Kidney capillary endothelial cell (primary cell): Measurements from ENCODE around the gene OR4D2.
"Not testable (repeated sequence)": the region's sequence is repeated elsewhere in the genome, so short reads cannot be mapped to it uniquely, and the experiment has no call there.

Experiments
- DNase-seq: peaks from one replicate; pipeline ENCODE4 v3.0.0-alpha.2; 2018; ENCODE audit warnings: low spot score

OR4D2 gene

DNA sequence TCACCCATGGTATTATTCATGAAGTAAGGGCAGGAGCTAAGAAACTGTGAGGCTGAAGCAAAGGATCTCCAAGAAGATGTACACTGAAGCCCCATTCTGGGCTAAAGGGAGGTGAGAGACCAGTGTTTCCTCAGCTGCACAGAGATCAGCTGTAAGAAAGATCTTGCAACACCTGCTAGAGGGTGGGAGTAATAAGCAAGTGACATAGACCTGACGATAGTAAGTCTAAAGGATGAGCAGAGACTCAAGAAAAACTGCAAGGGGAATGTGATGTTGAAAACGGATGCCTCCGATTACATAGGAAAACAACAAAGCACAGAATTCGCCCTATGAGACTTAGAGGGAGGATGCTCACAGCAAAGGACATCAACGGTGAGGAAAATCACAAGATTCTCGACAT, at the start of gene OR4D2:
OR4D2 (plus strand) TSS at position 301 of the 400 bp plus-strand sequence. CDS start 2,674 bp downstream, outside the sequence.
- DNase-seq, result no peak

DNA sequence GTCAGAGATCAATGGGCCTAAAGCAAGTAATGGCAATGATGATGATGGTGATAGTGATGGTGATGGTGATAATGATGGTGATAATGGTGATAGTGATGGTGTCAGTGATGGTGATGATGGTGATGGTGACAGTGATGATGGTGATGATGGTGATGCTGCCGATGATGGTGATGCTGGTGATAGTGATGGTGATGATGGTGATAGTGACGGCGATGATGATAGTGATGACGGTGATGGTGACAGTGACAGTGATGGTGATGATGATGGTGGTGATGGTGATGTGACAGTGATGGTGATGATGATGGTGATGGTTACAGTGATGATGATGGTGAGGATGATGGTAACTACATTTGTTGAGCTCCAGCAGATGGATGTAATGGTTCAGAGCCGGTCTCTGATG, 49.4 kb upstream of the OR4D2 start:
- no peak for DNase-seq

- no peak for DNase-seq
Observed at GRCh38 chr17:58119491-58119890, 47.3 kb upstream of the OR4D2 start.

DNA sequence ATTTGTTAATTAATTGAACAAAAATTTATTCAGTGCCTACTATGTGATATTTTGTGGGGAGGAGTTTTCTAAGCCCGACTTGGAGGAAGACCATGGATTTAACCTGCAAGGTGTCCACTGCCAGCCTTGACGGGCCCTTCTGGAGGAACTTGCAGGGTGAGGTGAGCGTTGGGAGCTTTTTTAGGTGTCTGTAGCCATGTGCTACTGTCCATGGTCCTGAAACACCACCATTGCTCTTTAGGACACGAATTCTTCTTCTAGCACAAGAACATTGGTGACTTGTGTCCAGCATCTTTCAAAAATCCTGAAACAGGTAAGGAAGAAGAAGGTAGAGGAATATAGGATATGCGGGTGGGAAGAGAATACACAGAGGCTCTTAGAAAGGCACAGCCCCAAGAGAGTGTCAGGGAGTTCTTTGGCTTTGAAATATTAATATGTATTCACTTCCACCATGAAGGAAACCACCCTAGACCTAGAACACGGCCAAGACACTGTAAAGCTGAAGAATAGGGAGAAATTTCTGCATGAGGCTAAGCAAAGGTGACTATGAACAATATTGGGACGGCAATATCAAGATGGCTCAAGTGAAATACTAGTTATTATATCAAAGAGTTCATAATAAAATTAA, 46.5 kb upstream of the OR4D2 start:
- DNase-seq, result peak; percentile 59

GRCh38 chr17:58121925-58122324, 44.9 kb upstream of the OR4D2 start:
- peak; percentile 22 for DNase-seq

GRCh38 chr17:58127846-58128245, 38.9 kb upstream of the OR4D2 start:
- no peak for DNase-seq

- DNase-seq, result not testable (repeated sequence)
Observed at GRCh38 chr17:58132697-58133096, 34.1 kb upstream of the OR4D2 start.

- no peak for DNase-seq
Observed at GRCh38 chr17:58136669-58137279, 30.0 kb upstream of the OR4D2 start.

- no peak for DNase-seq
Observed at GRCh38 chr17:58141505-58141904, 25.3 kb upstream of the OR4D2 start.

DNA sequence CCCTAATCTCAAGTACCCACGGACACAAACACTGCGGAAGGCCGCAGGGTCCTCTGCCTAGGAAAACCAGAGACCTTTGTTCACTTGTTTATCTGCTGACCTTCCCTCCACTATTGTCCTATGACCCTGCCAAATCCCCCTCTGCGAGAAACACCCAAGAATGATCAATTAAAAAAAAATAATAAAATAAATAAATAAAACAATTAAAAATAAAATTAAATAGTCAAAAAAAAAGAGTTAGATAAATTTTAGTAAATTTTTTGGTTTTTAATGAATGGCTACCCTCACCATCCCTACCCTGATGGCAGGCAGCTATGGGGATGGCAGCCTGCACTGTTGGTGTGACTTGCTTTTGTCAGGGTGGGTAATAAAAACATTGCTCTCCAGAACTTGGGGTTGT, 23.4 kb upstream of the OR4D2 start:
- not testable (repeated sequence) for DNase-seq

DNA sequence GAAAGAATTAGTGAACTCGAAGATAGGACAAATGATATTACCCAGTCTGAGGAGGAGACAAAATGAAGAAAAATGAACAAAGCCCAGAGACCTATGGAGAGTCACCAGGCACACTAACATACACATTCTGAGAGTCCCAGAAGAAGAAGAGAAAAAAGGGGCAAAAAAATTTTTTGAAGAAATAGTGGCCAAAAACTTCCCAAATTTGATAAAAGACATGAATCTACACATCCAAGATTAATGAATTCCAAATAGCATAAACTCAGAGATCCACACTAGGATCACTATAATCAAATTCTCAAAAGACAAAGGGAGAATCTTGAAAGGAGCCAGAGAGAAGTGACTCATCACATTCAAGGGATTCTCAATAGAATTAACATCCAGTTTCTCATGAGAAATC, 22.0 kb upstream of the OR4D2 start:
- no peak for DNase-seq

DNA sequence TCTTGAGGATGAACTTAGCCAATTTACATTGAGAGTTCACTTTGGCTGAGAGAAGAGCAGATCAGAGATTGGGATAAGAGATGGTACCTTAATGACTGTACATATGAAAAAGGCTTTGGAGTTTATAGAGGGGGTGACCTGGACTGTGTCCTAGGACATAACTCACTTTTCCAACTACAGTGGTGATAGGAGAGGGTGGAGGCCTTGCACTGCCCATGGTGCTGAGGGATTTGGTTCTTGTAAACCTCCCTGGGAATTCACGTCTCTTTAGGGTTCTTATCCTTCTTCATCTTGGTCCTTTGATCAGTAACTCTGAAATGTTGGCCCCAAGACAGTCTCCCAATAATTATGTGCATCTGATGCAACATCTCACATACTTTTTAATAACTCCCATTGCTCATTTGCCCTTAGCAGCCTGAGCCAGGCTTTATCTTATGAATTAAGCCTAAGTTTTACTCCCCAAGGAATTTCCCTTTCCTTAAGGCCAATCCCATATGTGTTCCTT, 18.8 kb upstream of the OR4D2 start, which contains the start of gene OR4D1:
OR4D1 (plus strand) TSS at position 455 of the 505 bp plus-strand sequence. CDS start 6,770 bp downstream, outside the sequence.
- no peak for DNase-seq

DNA sequence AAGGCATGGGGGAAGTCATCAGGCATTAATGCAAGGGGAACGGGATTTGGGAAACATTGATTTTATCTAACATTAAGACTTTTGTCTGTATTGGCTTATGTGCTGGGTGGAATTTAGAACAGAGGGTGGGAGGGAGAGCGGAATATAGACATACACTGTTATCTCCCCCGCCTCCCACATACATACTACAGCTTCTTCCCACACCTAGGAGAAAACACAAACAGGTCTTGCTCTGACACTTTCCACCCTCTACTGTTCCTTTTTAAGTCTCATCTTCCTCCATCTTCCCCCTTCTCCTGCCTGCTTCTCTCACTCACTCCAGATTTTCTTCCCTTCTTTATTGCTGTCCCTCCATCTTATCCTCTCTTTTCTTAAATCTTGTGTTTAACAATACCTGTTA, 18.2 kb upstream of the OR4D2 start:
- DNase-seq, result no peak

- no peak for DNase-seq
Observed at GRCh38 chr17:58150394-58150793, 16.4 kb upstream of the OR4D2 start.

DNA sequence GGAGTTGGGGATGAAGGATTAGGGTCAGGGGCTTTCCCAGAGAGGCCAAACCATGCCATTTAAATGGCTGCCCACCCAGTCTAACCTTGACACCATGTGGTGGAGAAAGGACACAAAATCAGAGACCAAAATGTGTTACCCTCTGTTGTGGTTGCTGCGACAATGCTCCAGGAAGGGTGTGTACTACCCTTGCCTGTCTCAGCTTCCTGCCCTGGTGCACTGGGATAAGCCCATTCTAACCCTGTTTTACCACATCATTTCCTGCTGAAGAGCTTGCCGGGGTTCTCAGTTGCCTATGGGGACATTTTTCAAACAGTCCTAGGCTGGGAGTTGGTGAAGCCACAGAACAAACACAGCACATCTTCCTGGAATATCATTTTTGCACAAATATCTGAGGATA, 13.7 kb upstream of the OR4D2 start:
- DNase-seq, result peak; percentile 22

DNA sequence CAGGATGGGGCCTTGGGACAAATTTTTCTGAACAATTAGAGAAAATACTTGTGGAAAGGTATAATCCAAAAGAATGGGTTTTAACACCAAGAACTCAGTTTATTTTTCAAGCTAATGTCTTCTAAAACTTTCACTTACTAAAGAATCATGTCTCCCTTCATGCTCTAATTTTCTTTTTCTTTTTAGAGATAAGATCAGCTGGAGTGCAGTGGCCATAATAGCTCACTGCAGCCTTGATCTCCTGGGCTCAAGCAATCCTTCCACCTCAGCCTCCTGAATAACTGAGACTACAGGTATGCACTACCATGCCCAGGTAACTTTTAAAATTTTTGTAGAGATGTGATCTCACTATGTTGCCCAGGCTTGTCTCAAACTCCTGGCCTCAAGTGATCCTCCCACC, 13.1 kb upstream of the OR4D2 start:
- no peak for DNase-seq

- no peak for DNase-seq
Observed at GRCh38 chr17:58156839-58157803, 9.7 kb upstream of the OR4D2 start.

- no peak for DNase-seq
Observed at GRCh38 chr17:58158181-58158580, 8.6 kb upstream of the OR4D2 start.

DNA sequence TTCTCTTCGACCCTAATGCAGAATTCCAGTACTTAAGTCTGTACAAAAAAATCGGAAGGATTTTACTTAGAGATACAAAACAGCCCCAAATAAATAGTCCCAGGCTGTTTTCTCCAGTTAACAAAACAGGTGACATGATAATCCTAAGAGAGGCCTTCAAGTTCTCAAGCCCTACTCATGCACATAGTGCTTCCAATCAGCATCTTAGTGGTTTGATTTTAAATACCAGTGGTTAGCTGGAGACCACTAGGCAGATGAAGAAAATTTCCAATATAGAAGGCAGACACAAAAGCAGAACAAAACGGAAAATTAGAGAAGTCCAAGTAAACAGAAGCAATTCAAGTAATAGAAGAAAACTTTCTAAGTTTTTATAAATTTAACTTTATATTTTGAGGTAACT, 5.2 kb upstream of the OR4D2 start:
- no peak for DNase-seq

DNA sequence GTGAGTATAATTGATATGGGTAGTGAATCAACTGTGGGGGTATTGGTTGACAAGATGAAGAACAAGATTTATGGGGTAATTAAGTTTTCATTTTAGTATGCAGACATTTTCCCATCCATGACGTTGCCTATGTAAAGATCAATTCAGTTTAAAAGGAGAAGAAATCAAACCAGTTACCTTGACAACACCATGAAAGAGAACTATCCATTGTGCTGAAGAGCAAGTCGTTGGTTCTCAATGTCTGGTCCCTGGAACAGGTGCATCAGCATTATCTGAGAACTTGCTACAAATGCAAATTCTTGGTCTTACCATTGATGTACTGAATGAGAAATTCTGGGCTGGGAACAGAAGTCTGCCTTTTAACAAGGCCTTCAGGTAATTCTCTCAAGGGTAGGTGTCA, 801 bp upstream of the OR4D2 start:
- no peak for DNase-seq

DNA sequence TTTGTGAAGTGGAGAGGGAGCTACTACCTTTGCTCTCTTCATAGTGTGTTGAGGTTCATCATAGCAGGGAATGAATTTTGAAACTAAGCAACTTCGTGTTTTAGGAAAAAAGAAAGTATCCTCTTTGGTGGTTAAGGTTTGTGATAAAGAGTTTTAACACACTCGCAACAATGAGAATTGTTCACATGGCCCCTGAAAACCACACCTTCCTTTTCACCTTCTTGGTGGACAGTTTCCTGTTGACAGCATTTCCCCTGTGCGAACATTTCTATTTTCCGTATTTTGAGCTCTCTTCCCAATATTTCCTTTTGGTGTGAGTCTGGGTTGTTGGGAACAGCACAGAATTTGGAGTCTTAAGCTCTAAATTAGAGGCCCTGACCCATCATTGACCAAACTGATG, 3.8 kb downstream of the OR4D2 start:
- DNase-seq, result no peak

DNA sequence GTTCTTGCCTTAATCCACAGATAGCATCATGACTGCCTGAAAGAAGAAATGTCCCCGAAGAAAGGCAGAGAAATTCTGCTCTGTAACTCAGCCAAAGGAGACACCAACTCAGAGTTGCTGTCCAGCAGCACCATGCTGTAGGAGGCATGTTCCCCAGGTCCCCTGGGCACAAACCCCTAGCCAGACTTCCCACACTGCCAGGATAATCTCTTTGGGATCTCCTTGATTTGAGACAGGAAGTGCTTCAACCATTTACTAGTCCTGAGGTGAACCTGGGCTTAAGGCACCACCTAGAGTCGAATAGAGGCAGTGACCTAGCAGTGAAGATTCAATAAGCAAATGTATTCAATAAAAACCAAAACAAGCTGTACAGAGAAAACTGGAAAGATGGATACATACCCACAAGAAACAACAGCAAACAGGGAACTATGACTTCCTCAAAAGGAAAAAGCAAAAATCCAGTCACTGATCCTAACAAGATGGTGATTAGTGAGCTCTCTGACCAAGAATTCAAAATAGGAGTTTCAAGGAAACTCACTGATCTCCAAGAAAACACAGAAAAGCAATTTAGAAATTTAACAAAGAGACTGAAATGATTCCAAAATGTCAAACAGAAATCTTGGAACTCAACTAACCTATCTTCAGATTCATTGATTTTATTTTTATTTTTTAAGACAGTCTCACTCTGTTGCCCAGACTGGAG, 5.7 kb downstream of the OR4D2 start:
- DNase-seq, result peak; percentile 19
